Dermis blood vessel endothelial cell (primary cell): ENCODE measurements around the gene OR4P4. TPM values are rescaled to one million over a fixed set of nuclear protein-coding genes. Genes with fewer than 3 reads are reported as not detected.

Source experiments
- DNase-seq: peaks from one replicate; pipeline ENCODE4 v3.0.0; 2010
- total RNA-seq: library from RNA; depleted of rRNA; stranded (reverse); fragments of >200 nt; gene quantifications from 2 replicates; pipeline ENCODE4 v1.2.3, GENCODE V29; 2014

Gene OR4P4
- not detected in 2 replicates for total RNA-seq

DNA sequence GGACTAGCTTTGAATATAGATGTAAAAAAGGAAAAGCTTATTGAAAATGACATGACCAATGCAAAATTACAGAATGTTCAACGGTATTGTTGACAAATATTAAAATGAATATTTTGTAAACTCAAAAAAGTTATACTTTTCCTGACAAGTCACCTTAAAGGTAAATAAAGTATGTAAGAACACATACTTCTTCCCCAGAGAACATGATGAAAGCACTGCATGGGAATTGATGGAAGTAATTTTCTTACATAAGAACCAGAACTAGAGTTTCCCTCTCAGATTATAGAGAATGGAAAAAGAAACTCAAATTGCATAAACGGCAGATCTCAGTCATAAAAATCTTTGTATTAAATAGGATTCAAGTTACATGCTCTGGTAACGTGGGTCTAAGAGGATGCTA, at the start of gene OR4P4:
Gene OR4P4, plus strand, starts transcription at position 301 of the 400 bp plus-strand sequence.
- no peak for DNase-seq

- no peak for DNase-seq
Observed at GRCh38 chr11:55607545-55607944, 27.4 kb upstream of the OR4P4 start, which contains the start of gene OR4C11. TSS of gene OR4C11 (minus strand) at chr11:55607645. CDS start at chr11:55604373, 3,272 bp downstream.

GRCh38 chr11:55624531-55624930, 10.4 kb upstream of the OR4P4 start:
- no peak for DNase-seq

DNA sequence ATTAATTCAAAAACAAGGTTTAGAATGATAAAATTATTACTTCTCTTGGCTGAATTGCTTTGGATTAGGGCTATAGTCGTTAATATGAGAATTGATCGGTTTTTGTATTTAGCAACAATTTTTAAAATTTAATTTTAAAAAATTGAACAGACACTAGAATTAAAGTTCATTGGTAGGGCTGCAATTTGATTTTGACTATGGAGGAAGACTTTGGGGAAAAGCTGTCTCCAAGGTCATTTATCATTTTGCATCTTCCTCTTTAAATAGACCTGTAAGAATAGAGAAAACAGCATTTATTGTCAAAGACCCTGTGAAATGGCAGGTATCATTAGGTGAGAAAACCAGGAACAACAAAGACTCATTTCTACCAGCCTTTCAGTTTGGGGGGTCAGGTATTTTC, 13.1 kb downstream of the OR4P4 start, which contains the start of gene OR4S2:
Gene OR4S2, plus strand, starts transcription at position 301 of the 400 bp plus-strand sequence. CDS start 2,577 bp downstream, outside the sequence.
- no peak for DNase-seq

GRCh38 chr11:55652560-55652959, 17.6 kb downstream of the OR4P4 start:
- DNase-seq, result no peak

DNA sequence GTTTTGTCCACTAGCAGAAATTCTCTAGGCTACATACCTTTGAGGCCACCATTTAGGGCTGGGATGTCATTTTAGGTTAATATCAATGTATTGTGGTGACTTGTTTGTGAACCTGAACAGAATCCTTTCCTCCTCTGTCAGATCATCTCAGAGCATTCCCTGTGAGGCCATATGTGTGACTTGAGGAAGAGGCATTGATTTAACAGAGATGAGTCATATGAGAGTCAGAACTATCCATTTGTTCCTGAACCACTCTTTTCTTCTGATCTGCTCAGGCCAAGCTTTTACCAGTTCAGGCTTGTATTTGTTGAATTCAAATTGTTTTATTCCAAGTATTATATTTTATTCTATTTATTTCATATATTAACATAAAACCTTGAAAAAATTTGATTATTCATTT, 20.2 kb downstream of the OR4P4 start:
- no peak for DNase-seq

DNA sequence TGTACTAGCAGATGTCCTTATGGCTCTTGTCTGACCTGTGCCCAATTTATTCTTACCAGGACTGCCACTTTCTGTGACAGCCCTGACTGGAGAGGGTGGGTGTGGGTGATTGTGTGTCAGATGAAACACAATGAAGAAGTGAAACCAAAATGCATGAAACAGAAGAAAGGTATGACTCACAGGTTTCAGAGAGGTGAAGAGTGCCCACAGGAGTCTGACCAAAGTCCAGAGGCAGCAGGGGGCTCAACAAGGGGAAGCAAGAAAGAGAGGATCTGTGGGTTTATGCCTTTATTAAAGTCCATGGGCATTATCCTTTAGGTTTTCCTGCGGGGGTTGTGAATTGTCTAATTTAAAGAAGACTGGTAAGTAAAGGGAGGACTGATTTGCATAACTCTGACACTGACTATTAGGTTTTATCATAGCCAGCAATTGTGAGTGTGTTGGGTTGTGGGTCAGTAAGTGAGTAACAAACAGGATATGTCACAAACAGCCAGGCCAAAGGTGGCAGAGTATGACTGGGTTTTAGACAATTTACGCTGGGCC, 23.2 kb downstream of the OR4P4 start:
- no peak for DNase-seq

- no peak for DNase-seq
Observed at GRCh38 chr11:55658608-55659007, 23.7 kb downstream of the OR4P4 start.

DNA sequence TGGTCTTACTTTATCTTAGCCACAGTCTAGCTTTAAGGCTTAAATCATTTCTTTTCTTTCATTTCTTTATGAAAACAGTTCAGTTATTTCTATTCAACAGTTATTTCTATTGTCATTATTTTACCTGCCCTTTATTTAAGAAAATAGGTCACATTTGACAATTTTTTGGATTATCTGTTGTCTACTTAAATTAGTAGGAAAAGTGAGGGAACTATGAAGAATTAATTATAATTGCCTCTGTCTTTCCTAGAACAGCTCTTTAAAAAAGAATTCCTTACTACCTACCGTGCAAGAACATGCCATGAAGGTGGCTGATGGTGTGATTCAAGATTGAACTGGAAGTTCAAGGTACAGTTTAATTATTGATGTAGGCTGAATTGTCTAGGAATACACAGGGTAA, 27.0 kb downstream of the OR4P4 start, which contains the start of gene OR4C6:
Gene OR4C6, plus strand, starts transcription at position 301 of the 400 bp plus-strand sequence. CDS start 2,966 bp downstream, outside the sequence.
- DNase-seq, result no peak

DNA sequence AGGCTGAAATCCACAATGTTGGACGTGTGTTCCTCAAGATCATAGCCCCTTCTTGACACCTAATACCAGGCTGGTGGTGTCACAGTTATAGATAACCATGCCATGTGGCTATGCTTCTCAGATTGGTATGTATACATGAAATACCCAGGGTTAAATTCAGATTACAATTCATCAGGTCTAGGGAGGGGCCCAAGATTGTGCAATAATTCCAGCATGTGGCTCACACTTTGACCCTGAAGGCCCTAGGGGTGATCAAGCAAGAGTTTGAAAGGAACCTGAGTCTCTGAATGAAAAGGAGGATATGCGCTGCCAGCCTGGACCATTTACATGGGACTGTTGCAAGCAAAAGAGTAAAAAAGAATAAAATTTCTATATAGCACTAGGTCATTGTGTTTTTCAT, 34.5 kb downstream of the OR4P4 start:
- no peak for DNase-seq

DNA sequence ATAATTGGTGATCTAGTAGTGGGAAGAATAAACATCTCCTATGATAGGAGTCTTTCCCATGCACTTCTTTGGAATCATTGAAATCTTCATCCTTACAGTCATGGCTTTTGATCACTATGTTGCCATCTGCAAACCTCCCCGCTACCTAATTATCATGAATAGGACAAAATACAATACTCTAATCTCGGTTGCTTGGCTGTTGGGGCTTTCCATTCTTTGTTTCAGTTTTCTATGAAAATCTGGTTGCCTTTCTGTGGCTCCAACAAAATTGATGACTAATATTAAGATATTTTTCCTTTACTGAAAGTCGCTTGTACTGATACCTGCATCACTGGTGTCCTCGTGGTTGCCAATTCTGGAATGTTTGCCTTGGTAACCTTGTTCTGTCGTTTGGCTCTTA, 38.9 kb downstream of the OR4P4 start:
- no peak for DNase-seq

Other genes starting within 250 kb of the OR4P4 start
- not detected in 2 replicates for gene OR4C15, start 80.6 kb upstream of the OR4P4 start, total RNA-seq
- gene OR4C16, start 63.0 kb upstream of the OR4P4 start, total RNA-seq, result not detected in 2 replicates
- gene OR4C11, start 27.5 kb upstream of the OR4P4 start, total RNA-seq, result not detected in 2 replicates
- not detected in 2 replicates for gene OR4S2, start 13.2 kb downstream of the OR4P4 start, total RNA-seq
- not detected in 2 replicates for gene OR4C6, start 27.1 kb downstream of the OR4P4 start, total RNA-seq
- gene OR5D13, start 138.3 kb downstream of the OR4P4 start, total RNA-seq, result not detected in 2 replicates
- not detected in 2 replicates for gene OR5D14, start 160.4 kb downstream of the OR4P4 start, total RNA-seq
- not detected in 2 replicates for gene OR5L1, start 176.3 kb downstream of the OR4P4 start, total RNA-seq
- not detected in 2 replicates for gene OR5D18, start 184.5 kb downstream of the OR4P4 start, total RNA-seq
- not detected in 2 replicates for gene OR5L2, start 192.1 kb downstream of the OR4P4 start, total RNA-seq
- gene OR5D16, start 203.6 kb downstream of the OR4P4 start, total RNA-seq, result not detected in 2 replicates
- not detected in 2 replicates for gene TRIM51, start 248.2 kb downstream of the OR4P4 start, total RNA-seq